C4-2B (cell line): Measurements from ENCODE around the gene SESN2.

Experiments used
- H3K27ac ChIP-seq: fragments of 450-650 bp; 2 replicates; pipeline ENCODE4 v1.5.1; 2017
- CTCF ChIP-seq: fragments of 450-650 bp; conservative IDR thresholded peaks from 2 replicates; pipeline ENCODE4 v1.5.1; 2017; ENCODE audit warnings: mild to moderate bottlenecking
- ZFX ChIP-seq: fragments of 450-650 bp; IDR thresholded peaks from 2 replicates; pipeline ENCODE4 v1.6.1; 2017

Gene SESN2

GRCh38 chr1:28249866-28250295, 9.4 kb upstream of the SESN2 start:
- no peak for TF ChIP-seq CTCF
- no peak for TF ChIP-seq ZFX
- H3K27ac ChIP-seq = peak overlapping the region; percentile 68

DNA sequence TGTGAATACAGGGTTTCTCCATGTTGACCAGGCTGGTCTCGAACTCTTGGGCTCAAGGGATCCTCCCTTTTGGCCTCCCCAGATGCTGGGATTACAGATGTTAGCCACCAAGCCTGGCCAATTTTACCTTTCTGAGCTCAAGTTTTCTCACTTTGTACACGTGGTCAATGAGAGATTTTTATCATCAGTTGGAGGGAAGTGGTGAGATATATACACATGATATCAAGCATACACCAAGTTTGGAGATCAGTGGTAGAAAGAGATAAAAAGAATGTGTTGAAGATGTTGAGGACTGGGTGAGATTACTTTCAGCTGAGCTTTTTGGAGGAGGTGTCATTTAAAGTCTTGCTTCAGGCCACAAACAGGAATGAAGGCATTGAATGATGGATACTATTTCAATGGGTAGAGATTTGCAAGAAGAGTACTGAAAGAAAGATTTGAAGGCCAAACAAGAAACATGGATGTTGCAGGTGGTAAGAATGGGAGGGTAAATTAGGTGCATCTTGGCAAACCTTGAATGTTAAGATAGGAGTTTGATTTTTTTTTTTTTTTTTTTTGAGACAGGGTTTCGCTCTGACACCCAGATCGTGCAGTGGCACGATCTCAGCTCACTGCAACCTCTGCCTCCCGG, 3.0 kb upstream of the SESN2 start:
- TF ChIP-seq ZFX (no peak), CTCF (no peak)
- no peak overlapping the region for H3K27ac ChIP-seq

- TF ChIP-seq CTCF = no peak
- TF ChIP-seq ZFX = no peak
- H3K27ac ChIP-seq = no peak overlapping the region
Measured at GRCh38 chr1:28257736-28258135, 1.6 kb upstream of the SESN2 start.

DNA sequence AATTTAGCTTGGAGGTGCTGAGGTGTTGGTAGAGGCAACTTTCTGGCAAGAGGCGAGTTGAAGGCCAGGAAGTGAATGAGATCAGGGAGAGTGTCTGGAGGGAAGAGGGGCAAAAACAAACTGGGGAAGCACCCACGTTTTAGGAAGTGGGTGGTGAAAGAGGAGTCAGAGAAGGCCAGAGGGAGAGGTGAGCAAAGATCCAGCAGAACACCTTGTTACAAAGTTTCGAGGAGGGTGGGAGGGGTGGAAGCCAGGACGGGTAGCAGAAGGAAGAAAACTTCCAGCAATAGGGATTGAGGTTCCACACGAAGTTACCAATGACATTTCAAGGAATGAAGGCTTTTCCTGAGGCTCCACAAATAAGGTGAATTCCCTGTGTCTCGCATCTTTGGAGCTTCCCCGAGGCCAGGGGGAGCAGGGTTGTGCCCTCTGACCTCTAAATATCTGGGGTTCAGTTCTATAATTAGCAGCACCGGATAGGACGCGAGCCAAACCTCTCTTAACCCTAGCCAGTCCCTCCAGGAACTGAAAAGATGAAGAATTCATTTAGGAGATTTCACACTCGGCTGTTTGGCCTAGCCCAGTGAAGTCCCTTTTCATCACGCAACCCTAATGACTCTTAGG, 578 bp upstream of the SESN2 start:
- TF ChIP-seq CTCF = no peak
- no peak for TF ChIP-seq ZFX

GRCh38 chr1:28259934-28260802, 850 bp downstream of the SESN2 start:
- TF ChIP-seq ZFX (0 out of 2 replicates have a peak, but pooled peaks have one; percentile 29), CTCF (no peak)
- H3K27ac ChIP-seq = peak overlapping the region; percentile 89

More for the DNA sequence above, 578 bp upstream of the SESN2 start:
- H3K27ac ChIP-seq = peak overlapping the region; percentile 89

DNA sequence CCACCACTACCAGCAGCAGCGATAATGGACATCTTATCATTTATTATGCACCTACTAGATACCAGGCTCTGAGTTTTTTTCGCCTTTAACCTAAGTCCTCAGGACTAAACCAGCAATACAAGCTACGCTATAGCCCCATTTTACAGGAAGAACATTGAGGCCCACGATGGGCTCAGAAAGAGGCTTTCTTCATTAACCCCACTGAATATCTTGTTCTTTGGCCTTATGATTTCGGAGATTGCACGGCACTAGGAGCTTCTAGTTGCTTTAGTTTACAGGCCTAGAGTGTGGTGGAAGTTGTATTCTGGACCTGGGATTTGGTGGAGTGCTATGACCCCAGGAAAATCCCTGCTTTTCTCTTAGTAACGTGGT, 1.5 kb downstream of the SESN2 start:
- TF ChIP-seq ZFX = no peak
- TF ChIP-seq CTCF = no peak
- peak overlapping the region; percentile 89 for H3K27ac ChIP-seq

DNA sequence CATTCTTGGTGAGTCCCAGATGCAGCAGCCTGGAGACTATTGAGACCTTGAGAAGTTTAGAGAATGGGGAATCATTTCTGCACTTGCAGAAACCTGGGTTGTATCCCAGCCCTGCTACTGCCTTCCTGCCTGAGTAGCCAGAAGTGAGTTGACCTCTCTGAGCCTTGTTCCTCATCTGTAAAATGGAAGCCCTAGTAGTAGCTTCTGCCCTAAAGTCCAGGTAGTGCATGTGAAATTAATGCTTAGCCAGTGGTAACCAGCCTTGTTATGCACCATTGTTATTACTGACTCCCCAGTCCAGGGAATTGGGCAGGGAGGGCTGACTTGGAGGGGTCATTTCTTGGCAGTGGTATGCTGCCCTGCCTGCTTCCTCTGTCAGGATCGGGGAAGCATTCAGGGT, 5.6 kb downstream of the SESN2 start:
- TF ChIP-seq ZFX (no peak), CTCF (no peak)

More for the DNA sequence above, 5.6 kb downstream of the SESN2 start:
- no peak overlapping the region for H3K27ac ChIP-seq
